CD4-positive, CD25-positive, alpha-beta regulatory T cell (primary cell): ENCODE results near the gene MEIKIN. TPM values are rescaled to one million over a fixed set of nuclear protein-coding genes. Genes with fewer than 3 reads are reported as not detected.
A peak's percentile ranks its signal among the peaks of the same experiment; 100 is the strongest.
"Not testable (repeated sequence)": the region's sequence is repeated elsewhere in the genome, so short reads cannot be mapped to it uniquely, and the experiment has no call there.

Experiments used
- ATAC-seq, 2 donors: fragments of 150-1000 bp; cut with Tn5 transposase; one replicate each; pipeline ENCODE4 v1.10.0; 2021; ENCODE audit warnings: low read depth in 2 of 2, moderate number of reproducible peaks in 2 of 2, moderate library complexity in 1 of 2
- DNase-seq, 3 donors: peaks; one replicate each; pipeline versions ENCODE4 v3.0.0 to v3.0.0-alpha.2; 2012 to 2022; ENCODE audit warnings: mixed read lengths in 1 of 3
- H3K27ac ChIP-seq: one replicate; pipeline ENCODE4 v1.7.0; 2013; ENCODE audit warnings: mild to moderate bottlenecking, low read length; ENCODE audit not compliant: insufficient read depth, poor library complexity, severe bottlenecking
- H3K27me3 ChIP-seq: one replicate; pipeline ENCODE4 v1.7.0; 2013; ENCODE audit warnings: low read length; ENCODE audit not compliant: control insufficient read depth, insufficient read depth
- H3K36me3 ChIP-seq: one replicate; pipeline ENCODE4 v1.7.0; 2013; ENCODE audit warnings: mild to moderate bottlenecking, low read length, moderate library complexity; ENCODE audit not compliant: control insufficient read depth, insufficient read depth
- H3K4me1 ChIP-seq: 2 replicates; pipeline ENCODE4 v1.7.0; 2013; ENCODE audit warnings: mild to moderate bottlenecking, low read length; ENCODE audit not compliant: insufficient read depth, control insufficient read depth, poor library complexity, severe bottlenecking
- H3K4me3 ChIP-seq: one replicate; pipeline ENCODE4 v1.7.0; 2013; ENCODE audit warnings: low read depth, mild to moderate bottlenecking, low read length, moderate library complexity
- H3K9me3 ChIP-seq, 2 experiments: 1 replicate in 1 of 2; 2 replicates in 1 of 2; pipeline ENCODE4 v1.7.0; 2013; ENCODE audit warnings: low read length in 2 of 2, mild to moderate bottlenecking in 1 of 2, moderate library complexity in 1 of 2; ENCODE audit not compliant: control insufficient read depth in 2 of 2
- H3K27ac Mint-ChIP-seq, 3 donors: one replicate each; pipeline ENCODE4 v1.8.0; 2020 to 2022; ENCODE audit warnings: mild to moderate bottlenecking in 3 of 3, mixed read lengths in 3 of 3, moderate library complexity in 2 of 3
- H3K27me3 Mint-ChIP-seq: one replicate; pipeline ENCODE4 v1.8.0; 2022; ENCODE audit warnings: mild to moderate bottlenecking, mixed read lengths
- H3K36me3 Mint-ChIP-seq: one replicate; pipeline ENCODE4 v1.8.0; 2020; ENCODE audit warnings: mixed read lengths
- H3K4me1 Mint-ChIP-seq, 4 donors: one replicate each; pipeline ENCODE4 v1.8.0; 2020 to 2022; ENCODE audit warnings: mixed read lengths in 4 of 4, mild to moderate bottlenecking in 1 of 4
- H3K4me3 Mint-ChIP-seq, 4 donors: one replicate each; pipeline ENCODE4 v1.8.0; 2020 to 2022; ENCODE audit warnings: mild to moderate bottlenecking in 4 of 4, mixed read lengths in 4 of 4, moderate library complexity in 3 of 4
- H3K9me3 Mint-ChIP-seq, 7 donors: one replicate each; pipeline ENCODE4 v1.8.0; 2020 to 2022; ENCODE audit warnings: mixed read lengths in 7 of 7, mild to moderate bottlenecking in 3 of 7, moderate library complexity in 2 of 7
- polyA plus RNA-seq, 4 donors: library from polyadenylated mRNA; unstranded; fragments of 300-500 nt; fragmentation: Illumina TruSeq; gene quantifications; one replicate each; pipeline ENCODE4 v1.2.3, GENCODE V29; 2021
- total RNA-seq: library from RNA; stranded (reverse); gene quantifications from one replicate; pipeline ENCODE4 v1.2.3, GENCODE V29; 2022

MEIKIN gene
- total and polyA plus RNA-seq, 5 donors from 2014 or later: not detected

DNA sequence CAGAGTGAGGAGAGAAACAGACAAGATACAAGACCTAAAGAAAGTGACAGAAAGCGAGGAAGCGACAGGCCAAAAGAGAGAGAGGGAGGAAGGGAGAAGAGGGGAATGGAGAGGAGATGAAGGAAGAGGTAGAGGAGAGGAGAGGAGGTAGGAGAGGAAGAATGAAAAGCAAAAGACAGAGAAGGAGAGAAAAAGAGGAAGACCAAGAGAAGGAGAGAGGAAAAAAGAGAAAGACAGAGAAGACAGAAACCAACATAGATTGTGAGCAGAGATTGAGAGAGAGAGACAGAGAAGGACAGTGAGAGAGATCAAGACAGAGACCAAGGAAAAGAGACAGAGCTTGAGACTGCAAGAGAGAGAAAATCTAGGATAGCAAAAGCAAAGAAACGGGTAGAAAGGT, 90.0 kb downstream of the MEIKIN start:
- Mint-ChIP-seq H3K9me3 (peaks cover 2 to 9% (median 6%) of the 10 kb centered on the region in 7 donors), H3K4me1 (peaks cover 11 to 18% (median 16%) of the 10 kb centered on the region in 4 donors), H3K36me3 (peaks cover 3% of the 10 kb centered on the region), H3K27ac (peak overlapping the region in 1 of 3 donors; percentile 51), H3K4me3 (no peak overlapping the region), H3K27me3 (peaks cover 16% of the 10 kb centered on the region)
- Histone ChIP-seq H3K36me3 (no peaks in the 10 kb centered on the region), H3K27ac (no peak overlapping the region), H3K4me1 (no peaks in the 10 kb centered on the region), H3K9me3 (peaks cover 0 to under 1% of the 10 kb centered on the region in 2 experiments), H3K4me3 (no peak overlapping the region), H3K27me3 (no peaks in the 10 kb centered on the region)
- DNase-seq (no peak), ATAC-seq (no peak)

DNA sequence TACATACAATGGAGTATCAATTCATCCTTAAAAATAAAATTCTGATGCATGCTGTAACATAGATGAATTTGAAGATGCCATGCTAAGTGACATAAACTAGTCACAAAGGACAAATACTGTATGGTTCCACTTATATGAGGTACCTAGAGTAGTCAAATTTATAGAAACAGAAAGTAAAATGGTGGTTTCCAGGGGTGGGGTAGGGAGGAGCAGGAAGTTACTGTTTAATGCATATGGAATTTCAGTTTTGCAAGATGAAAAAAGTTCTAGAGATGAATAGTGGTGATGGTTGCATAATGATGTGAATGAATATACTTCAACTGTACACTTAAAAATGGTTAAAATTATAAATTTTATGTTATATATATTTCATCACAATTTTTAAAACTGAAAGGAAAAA, 91.3 kb downstream of the MEIKIN start:
- Mint-ChIP-seq H3K36me3 (peaks cover 3% of the 10 kb centered on the region), H3K27ac (peak overlapping the region in 2 of 3 donors; percentile 21 to 33), H3K4me1 (peaks cover 11 to 18% (median 16%) of the 10 kb centered on the region in 4 donors), H3K4me3 (peak overlapping the region in 1 of 4 donors; percentile 21), H3K27me3 (peaks cover 15% of the 10 kb centered on the region), H3K9me3 (peaks cover 2 to 9% (median 6%) of the 10 kb centered on the region in 7 donors)
- H3K4me1 ChIP-seq: no peaks in the 10 kb centered on the region
- peaks cover 6 to 9% of the 10 kb centered on the region in 2 experiments for H3K9me3 ChIP-seq
- H3K27me3 ChIP-seq: no peaks in the 10 kb centered on the region
- ATAC-seq (no peak), DNase-seq (peak in 1 of 3 donors; percentile 66)
- H3K27ac ChIP-seq: no peak overlapping the region
- H3K36me3 ChIP-seq: no peaks in the 10 kb centered on the region
- H3K4me3 ChIP-seq: no peak overlapping the region

DNA sequence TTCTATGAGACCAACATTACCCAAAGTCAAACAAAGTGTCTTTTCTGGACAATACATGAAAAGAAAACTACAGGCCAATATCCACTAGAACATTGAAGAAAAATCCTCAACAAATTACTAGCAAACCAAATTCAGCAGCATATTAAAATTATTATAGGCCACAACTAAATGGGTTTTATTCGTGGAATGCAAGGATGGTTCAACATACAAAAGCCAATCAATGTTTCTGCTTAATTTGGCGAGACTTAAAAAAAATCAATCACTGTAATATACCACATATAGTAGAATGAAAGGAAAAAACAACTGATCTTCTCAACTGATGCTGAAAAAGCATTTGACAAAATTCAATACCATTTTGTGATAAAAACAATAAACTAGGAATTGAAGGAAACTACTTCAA, 96.8 kb downstream of the MEIKIN start:
- Histone ChIP-seq H3K27ac (no peak overlapping the region), H3K36me3 (no peaks in the 10 kb centered on the region), H3K9me3 (peaks cover 33 to 35% of the 10 kb centered on the region in 2 experiments), H3K4me3 (no peak overlapping the region), H3K4me1 (no peaks in the 10 kb centered on the region), H3K27me3 (no peaks in the 10 kb centered on the region)
- Mint-ChIP-seq H3K4me3 (no peak overlapping the region), H3K9me3 (peaks cover 2 to 44% (median 18%) of the 10 kb centered on the region in 7 donors), H3K4me1 (peaks cover 0 to 6% (median 4%) of the 10 kb centered on the region in 4 donors), H3K27ac (no peak overlapping the region), H3K27me3 (peaks cover 26% of the 10 kb centered on the region), H3K36me3 (peaks cover 3% of the 10 kb centered on the region)
- DNase-seq (no peak), ATAC-seq (no peak)

DNA sequence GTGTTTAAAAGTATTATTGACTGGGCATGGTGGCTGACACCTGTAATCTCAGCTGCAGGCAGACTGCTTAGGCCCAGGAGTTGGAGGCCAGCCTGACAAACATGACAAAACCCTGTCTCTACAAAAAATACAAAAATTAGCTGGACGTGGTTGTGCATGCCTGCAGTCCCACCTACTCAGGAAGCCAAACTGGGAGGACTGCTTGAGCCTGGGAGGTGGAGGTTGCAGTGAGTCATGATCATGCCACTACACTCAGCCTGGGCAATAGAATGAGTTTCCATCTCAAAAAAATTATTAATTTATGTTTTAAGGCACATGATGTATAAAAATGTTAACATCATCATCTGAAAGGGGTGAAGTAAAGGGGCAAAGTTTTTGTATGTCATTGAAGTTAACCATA, 98.9 kb downstream of the MEIKIN start:
- Histone ChIP-seq H3K4me3 (no peak overlapping the region), H3K27ac (no peak overlapping the region), H3K4me1 (no peaks in the 10 kb centered on the region), H3K9me3 (peaks cover 40 to 43% of the 10 kb centered on the region in 2 experiments), H3K36me3 (no peaks in the 10 kb centered on the region), H3K27me3 (no peaks in the 10 kb centered on the region)
- Mint-ChIP-seq H3K4me3 (no peak overlapping the region), H3K9me3 (peaks cover 0 to 53% (median 19%) of the 10 kb centered on the region in 7 donors), H3K27ac (no peak overlapping the region), H3K36me3 (peaks cover 3% of the 10 kb centered on the region), H3K27me3 (peaks cover 30% of the 10 kb centered on the region), H3K4me1 (no peaks in the 10 kb centered on the region)
- ATAC-seq (no peak), DNase-seq (no peak)

DNA sequence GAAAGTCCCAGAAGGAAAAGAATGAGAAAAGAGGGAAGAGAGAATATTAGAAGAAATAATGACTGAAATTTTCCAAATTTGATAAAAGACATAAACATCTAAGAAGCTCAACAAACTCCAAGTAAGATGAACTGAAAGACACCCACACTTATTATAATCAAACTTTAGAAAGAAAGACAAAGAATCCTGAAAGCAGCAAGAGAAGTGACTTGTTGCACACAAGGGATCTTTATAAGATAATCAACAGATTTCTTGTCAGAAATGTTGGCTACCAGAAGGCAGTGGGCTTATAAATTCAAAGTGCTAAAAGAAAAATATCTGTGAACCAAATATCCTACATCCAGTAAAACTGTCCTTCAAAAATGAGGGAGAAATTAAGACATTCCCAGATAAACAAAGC, 99.6 kb downstream of the MEIKIN start:
- peaks cover 3% of the 10 kb centered on the region for H3K36me3 Mint-ChIP-seq
- Histone ChIP-seq H3K27me3 (peaks cover 2% of the 10 kb centered on the region), H3K27ac (no peak overlapping the region), H3K4me1 (no peaks in the 10 kb centered on the region), H3K9me3 (peaks cover 40 to 43% of the 10 kb centered on the region in 2 experiments), H3K4me3 (no peak overlapping the region), H3K36me3 (no peaks in the 10 kb centered on the region)
- H3K27me3 Mint-ChIP-seq: peaks cover 28% of the 10 kb centered on the region
- H3K4me1 Mint-ChIP-seq: no peaks in the 10 kb centered on the region
- no peak overlapping the region for H3K4me3 Mint-ChIP-seq
- no peak overlapping the region for H3K27ac Mint-ChIP-seq
- ATAC-seq: no peak
- H3K9me3 Mint-ChIP-seq: peaks cover 0 to 53% (median 19%) of the 10 kb centered on the region in 7 donors
- DNase-seq: no peak

DNA sequence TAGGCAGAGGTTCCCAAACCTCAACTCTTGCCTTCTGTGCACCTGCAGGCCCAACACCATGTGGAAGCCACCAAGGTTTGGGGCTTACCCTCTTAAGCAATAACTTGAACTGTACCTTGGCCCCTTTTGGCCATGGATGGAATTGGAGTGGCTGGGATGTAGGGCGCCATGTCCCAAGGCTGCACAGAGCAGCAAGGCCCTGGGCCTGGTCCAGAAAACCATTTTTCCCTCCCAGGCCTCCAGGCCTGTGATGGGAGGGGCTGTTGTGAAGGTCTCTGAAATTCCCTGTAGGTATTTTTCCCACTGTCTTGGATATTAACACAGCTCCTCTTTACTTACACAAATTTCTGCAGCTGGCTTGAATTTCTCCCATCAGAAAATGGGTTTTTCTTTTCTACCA, 102.5 kb downstream of the MEIKIN start:
- not testable (repeated sequence) for H3K27ac Mint-ChIP-seq, ATAC-seq, H3K4me3 Mint-ChIP-seq, H3K36me3 ChIP-seq, H3K4me1 Mint-ChIP-seq, DNase-seq, H3K4me1 ChIP-seq, H3K27me3 ChIP-seq, H3K36me3 Mint-ChIP-seq, H3K4me3 ChIP-seq, H3K27ac ChIP-seq
- H3K9me3 ChIP-seq: peaks cover 23 to 28% of the 10 kb centered on the region in 2 experiments
- H3K27me3 Mint-ChIP-seq: peaks cover 16% of the 10 kb centered on the region
- peaks cover 0 to 53% (median 18%) of the 10 kb centered on the region in 7 donors for H3K9me3 Mint-ChIP-seq

DNA sequence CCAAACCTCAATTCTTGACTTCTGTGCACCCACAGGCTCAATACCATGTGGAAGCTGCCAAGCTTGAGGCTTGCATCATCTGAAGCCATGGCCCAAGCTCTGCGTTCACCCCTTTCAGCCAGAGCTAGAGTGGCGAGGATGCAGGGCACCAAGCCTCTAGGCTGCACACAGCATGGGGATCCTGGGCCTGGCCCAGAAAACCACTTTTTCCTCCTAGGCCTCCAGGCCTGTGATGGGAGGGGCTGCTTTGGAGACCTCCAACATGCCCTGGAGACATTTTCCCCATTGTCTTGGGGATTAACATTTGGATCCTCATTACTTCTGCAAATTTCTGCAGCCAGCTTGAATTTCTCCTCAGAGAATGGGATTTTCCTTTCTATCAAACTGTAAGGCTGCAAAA, 112.8 kb downstream of the MEIKIN start:
- not testable (repeated sequence) for H3K4me1 Mint-ChIP-seq, ATAC-seq, H3K4me1 ChIP-seq, H3K4me3 Mint-ChIP-seq, H3K27ac ChIP-seq, H3K36me3 Mint-ChIP-seq, H3K4me3 ChIP-seq, H3K27ac Mint-ChIP-seq, H3K9me3 ChIP-seq, H3K9me3 Mint-ChIP-seq, H3K36me3 ChIP-seq, DNase-seq, H3K27me3 ChIP-seq
- peaks cover 30% of the 10 kb centered on the region for H3K27me3 Mint-ChIP-seq

DNA sequence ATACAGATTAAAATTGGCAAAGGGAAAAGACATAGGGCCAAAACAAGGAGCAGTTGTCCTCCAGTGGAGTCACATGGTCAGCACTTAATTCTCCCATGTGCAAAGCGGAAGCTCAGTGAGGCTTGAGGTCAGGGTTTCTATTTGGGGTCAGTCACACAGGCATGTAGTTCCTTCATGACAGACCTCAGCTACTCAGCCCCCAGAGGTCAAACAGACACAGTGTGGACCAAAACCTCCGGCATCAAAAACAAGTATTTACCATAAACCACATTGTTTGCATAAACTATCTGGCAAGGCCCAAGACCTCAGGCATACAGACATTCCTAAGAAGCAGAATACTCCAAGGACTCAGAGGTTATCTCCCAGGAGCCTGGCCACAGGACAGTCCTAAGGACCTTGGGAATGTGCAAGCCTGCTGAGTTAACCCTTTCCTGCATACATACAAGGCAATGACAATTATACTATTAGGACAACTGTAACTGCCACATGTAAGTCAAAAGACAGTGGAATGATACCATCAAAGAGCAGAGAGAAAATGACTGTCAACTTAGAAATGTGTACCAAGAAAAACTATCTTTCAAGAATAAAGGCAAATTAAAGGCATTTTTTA, 120.0 kb downstream of the MEIKIN start:
- peaks cover 0 to 3% (median 0%) of the 10 kb centered on the region in 4 donors for H3K4me1 Mint-ChIP-seq

More for the DNA sequence above, 120.0 kb downstream of the MEIKIN start:
- H3K36me3 Mint-ChIP-seq: no peaks in the 10 kb centered on the region
- no peak overlapping the region for H3K4me3 ChIP-seq
- H3K36me3 ChIP-seq: no peaks in the 10 kb centered on the region
- no peaks in the 10 kb centered on the region for H3K4me1 ChIP-seq
- peaks cover 0 to 6% (median 0%) of the 10 kb centered on the region in 7 donors for H3K9me3 Mint-ChIP-seq
- peaks cover 7% of the 10 kb centered on the region for H3K27me3 ChIP-seq
- DNase-seq (no peak), ATAC-seq (no peak)
- H3K9me3 ChIP-seq: no peaks in the 10 kb centered on the region
- H3K27ac ChIP-seq: no peak overlapping the region
- H3K27me3 Mint-ChIP-seq: peaks cover 43% of the 10 kb centered on the region
- no peak overlapping the region for H3K27ac Mint-ChIP-seq
- no peak overlapping the region for H3K4me3 Mint-ChIP-seq
